SH-SY5Y (cell line): ENCODE measurements around the gene LDB2.

Experiments
- GATA2 ChIP-seq: IDR thresholded peaks from 2 replicates; pipeline ENCODE4 v1.6.1; 2011; ENCODE audit warnings: mild to moderate bottlenecking, low read depth, low read length
- GATA3 ChIP-seq: IDR thresholded peaks from 2 replicates; pipeline ENCODE4 v1.6.1; 2011; ENCODE audit warnings: low read depth, mild to moderate bottlenecking, low read length, moderate library complexity

GRCh38 chr4:16466581-16466980, 431.9 kb downstream of the LDB2 start:
- no peak for TF ChIP-seq GATA2
- no peak for TF ChIP-seq GATA3
